ENCODE results near the gene FCGR2B.
A peak's percentile ranks its signal among the peaks of the same experiment; 100 is the strongest.
"Not testable (repeated sequence)": the region's sequence is repeated elsewhere in the genome, so short reads cannot be mapped to it uniquely, and the experiment has no call there.

The FCGR2B gene

DNA sequence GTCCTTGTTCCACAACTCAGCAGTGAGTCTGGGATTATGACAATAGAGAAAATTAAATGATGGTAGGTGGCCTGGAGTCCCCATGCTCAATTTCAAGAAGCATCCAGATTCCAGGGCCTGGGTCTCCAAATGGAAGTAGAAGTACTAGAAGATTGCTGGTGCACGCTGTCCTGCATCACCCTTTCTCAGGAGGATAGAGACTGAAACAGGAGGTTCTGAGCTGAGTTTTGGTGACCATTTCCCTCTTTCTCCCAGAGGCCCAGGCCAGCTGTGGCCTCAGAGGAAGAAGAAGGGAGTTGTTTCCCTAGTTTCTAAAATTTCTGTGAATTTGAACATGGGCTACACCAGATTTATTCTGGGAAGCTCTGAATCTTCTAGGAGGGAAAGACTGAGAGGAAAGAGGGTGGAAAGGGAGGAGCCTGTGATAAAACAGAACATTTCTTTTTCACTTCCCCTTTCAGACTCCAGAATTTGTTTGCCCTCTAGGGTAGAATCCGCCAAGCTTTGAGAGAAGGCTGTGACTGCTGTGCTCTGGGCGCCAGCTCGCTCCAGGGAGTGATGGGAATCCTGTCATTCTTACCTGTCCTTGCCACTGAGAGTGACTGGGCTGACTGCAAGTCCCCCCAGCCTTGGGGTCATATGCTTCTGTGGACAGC, at the start of gene FCGR2B:
FCGR2B (plus strand) TSS at position 460 of the 656 bp plus-strand sequence; CDS start at position 559, 99 bp downstream.
- not testable (repeated sequence) for DNase-seq

DNA sequence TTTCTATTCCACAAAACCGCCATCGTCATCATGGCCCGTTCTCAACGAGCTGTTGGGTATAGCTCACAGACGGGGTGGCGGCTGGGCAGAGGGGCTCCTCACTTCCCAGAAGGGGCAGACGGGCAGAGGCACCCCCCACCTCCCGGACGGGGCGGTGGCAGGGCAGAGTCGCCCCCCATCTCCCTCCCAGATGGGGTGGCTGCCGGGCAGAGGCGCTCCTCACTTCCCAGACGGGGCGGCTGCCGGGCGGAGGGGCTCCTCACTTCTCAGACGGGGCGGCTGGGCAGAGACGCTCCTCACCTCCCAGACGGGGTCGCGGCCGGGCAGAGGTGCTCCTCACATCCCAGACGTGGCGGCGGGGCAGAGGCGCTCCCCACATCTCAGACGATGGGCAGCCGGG, 46.5 kb upstream of the FCGR2B start:
- not testable (repeated sequence) for DNase-seq

DNA sequence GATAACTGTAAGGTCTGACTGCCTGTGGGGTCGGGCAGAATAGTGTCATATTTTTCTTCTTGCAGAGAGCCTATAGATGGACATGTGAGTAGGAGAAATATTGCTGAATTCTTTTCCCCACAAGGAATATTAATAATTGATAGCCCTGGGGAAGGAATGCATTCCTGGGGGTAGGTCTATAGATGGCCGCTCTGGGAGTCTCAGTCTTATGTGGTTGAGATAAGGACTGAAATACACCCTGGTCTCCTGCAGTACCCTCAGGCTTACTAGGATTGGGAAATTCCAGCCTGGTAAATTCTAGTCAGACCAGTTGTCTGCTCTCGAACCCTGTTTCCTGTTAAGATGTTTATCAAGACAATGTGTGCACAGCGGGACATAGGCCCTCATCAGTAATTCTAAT, 44.4 kb upstream of the FCGR2B start:
- not testable (repeated sequence) for DNase-seq

DNA sequence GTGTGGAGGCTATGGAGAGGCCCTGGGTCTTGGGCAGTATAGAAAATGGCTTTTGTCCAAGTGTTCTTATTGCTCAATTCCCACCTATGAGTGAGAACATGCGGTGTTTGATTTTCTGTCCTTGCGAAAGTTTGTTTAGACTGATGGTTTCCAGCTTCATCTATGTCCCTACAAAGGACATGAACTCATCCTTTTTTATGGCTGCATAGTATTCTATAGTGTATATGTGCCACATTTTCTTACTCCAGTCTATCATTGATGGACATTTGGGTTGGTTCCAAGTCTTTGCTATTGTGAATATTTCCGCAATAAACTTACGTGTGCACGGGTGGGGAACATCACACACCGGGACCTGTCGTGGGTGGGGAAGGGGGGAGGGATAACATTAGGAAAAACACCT, 42.5 kb upstream of the FCGR2B start:
- not testable (repeated sequence) for DNase-seq

DNA sequence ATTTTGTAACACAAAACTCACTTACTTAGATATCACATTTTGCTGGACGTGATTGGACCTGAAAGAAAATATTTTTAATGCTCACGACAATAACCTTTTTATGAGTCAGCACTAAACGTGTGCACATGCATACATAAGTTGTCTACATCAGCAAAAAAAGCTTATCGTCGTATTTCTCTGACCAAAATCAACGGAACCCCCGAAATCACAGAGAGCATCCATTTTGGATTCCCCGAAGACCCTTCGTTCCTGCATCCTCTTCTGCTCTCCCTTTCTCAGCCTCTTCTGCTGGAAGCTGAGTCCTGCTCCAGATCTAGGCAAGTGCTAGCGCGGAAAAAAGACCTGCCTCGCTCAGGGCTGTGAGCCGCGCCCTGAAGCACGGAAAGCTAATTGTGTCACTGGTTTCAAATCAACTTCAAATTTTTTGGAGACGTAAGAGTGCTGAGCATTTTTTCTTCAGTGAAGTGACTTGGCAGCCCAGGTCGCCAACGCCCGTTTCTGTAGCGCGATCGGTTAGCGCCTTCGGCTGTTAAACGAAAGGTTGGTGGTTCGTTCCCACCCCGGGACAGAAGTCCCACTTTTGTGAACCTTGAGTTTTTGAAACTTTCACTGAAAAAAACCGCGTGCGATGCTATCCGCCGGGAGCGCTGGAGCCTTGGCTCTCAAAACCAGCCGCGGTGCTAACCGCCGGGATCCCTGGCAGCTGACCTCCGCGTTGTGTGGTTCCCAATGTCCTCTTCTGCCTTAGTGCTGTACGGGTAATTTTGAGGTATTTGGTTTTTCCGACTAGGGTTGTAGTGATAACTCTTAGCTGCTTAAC, 41.6 kb upstream of the FCGR2B start:
- peak in 1 of 2 experiments; percentile 30 for DNase-seq

DNA sequence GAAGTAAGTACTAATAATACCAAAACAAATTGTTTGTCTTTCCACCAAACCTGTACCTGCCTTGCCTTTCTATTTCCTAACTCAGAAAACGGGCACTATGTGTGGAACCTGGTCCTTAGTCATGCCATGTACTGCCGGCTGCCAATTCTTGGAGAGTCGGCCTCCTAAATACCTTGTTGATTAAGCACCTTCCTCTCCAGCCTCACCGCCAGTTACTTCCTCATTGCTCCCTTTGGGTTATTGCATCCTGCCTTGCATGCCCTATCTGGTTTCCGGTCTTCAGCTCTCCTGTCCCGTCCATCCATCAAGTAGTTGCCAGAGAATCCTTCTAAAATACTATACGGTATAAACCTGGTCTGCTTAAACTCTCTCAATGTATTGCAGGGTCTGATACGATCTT, 40.9 kb upstream of the FCGR2B start:
- not testable (repeated sequence) for DNase-seq

DNA sequence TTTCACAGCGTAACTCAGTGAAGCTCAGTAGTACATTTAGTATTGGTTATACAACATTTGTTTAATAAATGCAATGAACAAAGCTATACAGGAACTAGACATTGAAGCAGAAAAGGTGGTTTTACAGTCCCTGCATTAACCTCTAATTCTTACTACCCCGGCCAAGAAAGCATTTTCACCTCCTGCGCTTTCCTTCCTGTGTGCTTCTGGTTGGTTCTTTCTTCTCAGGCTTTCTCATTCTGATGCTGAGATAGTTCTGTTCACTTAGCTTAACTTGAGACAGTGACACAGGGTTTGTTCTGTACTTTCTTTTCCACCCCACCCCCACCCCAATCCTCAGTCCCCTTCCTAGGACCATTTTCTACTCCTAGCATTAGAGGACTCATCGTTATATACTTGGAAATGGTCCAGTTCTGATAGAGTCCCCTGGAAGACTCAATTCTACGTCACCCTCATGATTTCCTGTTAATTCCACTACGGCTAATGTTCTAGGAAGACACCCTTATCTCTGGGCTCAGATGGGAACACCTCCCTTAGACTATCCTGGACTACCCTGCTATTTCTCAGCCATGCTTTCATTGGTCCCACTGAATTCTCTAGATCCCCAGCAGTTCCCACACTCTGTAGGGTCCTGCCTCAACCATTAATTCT, 39.4 kb upstream of the FCGR2B start:
- not testable (repeated sequence) for DNase-seq

DNA sequence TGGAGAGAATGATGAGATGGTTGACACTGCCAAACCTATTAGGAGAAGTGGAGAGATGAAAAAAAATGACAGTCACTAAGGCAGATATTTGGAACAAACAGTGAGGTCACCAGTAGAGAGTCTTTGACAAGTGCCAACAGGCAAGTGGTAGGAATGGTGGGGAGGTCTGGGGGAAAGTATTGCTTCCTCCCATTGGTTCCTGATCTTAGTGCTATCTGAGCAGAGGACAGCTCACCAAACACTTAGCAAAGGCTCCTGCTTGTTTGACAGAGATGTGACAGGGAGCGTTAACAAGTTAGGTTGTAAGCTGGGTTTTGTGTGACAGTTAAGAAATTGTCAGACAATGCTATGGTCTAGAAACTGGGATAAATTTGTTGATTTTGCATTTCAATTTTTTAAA, 38.3 kb upstream of the FCGR2B start:
- DNase-seq: not testable (repeated sequence)

DNA sequence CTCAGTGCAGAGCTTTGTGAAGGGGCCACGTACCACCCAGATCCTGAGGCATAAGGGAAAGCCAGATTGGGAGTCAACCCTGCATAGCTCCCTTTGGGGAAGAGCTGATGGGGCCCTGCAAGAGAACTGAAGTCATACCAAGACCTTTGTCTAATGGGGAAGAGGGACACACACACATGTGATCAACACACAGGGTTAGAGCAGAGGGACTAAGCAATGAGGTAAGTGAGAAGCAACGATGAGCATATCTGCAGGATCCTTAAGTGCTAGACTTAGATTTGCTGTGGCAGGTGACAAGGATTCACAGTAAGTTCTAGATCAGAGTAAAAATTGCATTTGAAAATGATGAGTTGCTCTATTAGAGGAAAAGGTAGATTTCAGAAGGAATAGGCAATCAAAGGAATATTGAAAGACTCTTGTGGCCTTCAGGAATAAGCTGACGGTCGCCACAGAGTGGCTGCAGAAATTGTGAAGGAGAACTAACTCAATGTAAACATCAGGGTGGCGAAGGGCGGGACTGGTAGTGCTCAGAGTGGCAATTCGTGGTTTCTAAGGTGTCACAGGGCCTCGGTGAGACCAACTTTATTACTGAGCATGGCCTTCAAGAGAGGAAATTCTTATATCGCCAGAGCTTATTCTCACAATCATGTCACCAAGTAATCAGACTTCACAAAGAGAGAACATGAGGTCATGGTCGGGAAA, 36.3 kb upstream of the FCGR2B start:
- not testable (repeated sequence) for DNase-seq

DNA sequence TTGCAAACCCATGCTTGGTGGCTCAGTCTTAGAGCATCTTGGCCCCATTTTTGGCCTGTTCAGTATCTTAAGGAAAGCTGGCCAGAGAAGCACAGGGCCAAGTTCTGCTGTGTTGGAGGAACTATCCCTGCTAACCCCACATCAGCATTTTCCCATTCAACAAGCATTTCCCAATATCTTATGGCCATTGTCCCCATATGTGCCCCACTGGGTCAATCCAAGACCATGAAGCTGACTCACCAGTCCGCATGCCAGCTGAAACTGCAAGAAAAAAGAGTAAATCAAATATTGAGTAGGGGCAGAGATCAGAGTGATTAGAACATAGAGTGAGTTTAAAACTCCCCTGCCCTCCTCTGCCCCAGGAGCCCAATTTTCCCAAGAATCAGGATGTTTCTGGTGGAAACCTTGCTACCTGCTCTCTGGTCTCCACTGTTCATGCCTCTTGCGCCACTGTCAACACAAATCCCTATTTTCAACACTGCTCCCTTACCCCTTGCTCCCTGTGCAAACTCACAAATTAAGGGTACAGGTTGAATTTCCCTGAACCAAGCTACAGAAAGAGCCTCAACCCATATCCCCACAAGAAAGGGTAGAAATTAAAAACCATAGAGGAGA, 32.7 kb upstream of the FCGR2B start:
- not testable (repeated sequence) for DNase-seq

DNA sequence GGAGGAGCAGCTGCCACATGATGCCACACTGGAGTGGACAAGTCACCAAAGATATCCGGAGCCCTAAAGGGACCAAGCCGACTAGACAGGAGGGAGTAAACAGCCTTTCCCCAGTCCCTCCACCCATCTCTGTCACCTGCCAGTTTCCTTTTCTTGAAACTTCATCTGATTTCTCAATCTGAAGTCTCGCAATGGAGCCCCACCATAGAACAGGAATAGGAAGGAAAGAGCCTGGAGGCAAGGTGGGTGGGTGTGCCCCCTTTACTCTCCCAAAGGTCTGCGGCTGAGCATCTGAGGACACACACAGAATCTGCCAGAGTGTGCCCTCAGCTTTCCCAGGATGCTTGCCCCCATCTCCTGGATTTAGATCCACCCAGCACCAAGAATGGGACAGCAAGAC, 31.9 kb upstream of the FCGR2B start, which contains the start of gene FCGR3B:
FCGR3B (minus strand) TSS at position 101 of the 400 bp plus-strand sequence; CDS start at position 19, 82 bp downstream.
- no peak for DNase-seq

DNA sequence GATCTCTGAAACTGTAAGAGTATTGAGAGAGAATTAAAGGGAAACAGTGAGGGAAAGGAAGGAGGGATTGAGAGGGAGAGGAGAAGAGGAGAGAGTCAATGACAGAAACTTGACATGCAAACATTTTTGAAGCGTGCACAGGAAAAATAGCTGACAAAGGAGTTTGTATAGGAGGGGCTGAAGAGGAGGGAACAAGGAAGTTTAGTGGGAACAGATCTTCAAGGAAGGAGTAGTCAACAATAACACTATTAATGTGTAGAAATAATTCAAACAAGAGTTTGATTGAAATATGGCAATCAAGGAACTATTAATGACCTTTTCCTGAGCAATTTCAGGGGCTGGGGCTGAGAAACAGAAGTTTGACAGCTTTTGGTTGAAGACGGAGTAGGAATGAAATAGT, 27.9 kb upstream of the FCGR2B start:
- DNase-seq: not testable (repeated sequence)

DNA sequence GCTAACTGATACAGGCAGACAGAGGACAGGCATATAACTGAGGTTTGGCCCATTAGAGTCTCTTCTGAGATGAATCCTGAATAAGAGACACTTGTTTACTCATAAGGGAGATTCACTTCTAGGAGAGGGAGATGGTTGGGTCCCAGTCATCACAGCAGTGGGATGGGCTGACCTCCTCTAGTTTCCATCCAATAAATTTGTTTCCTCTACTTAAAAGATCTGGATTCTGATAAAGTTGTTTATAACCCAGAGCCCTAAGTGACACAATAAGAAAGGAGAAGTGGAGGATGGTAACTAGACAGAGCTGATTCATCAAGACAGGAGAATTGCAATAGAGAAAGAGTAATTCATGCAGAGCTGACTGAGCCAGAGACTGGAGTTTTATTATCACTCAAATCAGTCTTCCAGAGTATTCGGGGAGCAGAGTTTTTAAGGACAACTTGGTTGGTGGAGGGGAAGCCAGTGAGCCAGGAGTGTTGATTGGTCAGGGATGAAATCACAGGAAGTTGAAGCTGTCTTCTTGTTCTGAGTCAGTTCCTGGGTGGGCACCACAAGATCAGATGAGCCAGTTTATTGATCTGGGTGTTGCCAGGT, 26.7 kb upstream of the FCGR2B start:
- not testable (repeated sequence) for DNase-seq

DNA sequence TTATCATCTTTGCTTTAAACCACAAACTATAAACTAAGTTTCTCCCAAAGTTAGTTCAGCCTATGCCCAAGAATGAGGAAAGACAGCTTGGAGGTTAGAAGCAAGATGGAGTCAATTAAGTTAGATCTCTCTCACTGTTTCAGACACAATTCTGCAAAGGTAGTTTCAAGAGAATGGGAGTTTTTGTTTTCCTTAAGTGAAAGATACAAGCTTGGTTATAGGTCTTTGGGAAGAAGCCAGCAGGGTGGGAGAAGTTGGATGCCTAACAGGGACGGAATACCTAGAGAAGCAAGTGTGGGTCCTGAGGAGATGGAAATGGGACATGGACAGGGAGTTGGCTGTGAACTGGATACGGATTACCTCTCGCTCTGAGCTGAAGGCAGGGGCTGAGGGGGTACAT, 26.0 kb upstream of the FCGR2B start:
- not testable (repeated sequence) for DNase-seq

DNA sequence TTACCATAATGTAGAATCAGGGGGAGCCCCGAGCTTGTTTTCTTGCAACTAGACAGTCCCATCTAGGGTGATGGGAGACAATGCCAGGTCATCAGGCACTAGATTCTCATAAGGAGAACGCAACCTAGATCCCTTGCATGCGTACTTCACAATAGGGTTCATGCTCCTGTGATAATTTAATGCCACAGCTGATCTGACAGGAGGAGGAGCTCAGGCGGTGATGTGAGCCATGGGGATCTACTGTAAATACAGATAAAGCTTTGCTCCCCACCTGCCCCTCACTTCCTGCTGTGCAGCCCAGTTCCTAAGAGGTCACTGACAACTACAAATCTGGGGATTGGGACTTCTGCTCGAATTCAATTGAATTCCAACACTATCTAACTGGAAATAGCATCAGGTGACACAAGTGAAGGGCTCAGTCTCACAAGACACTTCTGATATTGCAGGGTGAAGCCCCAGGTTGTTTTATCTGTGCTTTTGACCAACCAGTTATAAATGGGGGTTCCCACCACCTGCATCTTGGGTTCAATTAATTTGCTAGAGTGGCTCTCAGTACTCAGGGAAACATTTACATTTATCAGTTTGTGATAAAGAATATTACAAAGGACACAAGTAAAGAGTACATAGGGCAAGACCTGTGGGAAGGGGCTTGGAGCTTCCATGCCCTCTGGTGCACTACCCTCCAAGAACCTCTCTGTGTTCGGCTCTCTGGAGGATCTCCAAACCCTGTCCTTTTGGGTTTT, 24.5 kb upstream of the FCGR2B start:
- not testable (repeated sequence) for DNase-seq

DNA sequence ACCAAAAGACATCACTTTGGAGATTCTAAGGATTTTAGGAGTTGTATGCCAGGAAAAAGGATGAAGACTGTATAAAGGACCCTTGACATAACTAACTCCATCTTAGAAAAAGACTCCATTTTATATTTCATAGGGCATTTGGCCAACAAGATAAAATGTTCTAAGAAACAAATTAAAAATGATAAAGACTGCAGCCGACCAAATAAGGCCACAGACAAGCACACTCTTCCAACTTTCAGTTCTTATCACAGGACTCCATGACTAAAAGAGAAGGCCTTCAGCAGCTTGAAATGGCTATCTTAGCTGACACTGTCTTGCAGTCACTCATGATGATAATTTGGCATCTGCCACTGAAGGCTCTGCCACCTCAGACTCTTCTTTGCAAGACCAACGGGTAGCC, 23.7 kb upstream of the FCGR2B start:
- not testable (repeated sequence) for DNase-seq

DNA sequence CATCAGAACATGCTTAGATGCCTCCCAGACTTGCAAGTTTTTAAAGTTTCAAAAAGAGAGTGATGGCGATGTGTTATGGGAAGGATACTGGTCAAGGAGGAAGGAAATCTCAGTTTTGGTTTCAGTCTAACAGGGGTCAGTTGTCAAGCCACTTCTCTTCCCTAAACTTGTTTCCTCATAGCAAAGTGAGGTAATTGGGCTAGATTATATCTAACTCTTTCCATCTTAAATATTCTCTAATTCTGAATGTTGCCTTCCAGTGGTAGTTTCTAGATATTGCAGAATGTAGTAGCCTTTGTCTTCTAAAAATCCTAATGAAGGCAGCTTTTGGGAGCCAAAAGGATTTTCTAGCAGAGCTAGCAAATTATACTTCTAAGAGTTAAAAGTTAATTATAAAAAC, 20.2 kb upstream of the FCGR2B start:
- not testable (repeated sequence) for DNase-seq

DNA sequence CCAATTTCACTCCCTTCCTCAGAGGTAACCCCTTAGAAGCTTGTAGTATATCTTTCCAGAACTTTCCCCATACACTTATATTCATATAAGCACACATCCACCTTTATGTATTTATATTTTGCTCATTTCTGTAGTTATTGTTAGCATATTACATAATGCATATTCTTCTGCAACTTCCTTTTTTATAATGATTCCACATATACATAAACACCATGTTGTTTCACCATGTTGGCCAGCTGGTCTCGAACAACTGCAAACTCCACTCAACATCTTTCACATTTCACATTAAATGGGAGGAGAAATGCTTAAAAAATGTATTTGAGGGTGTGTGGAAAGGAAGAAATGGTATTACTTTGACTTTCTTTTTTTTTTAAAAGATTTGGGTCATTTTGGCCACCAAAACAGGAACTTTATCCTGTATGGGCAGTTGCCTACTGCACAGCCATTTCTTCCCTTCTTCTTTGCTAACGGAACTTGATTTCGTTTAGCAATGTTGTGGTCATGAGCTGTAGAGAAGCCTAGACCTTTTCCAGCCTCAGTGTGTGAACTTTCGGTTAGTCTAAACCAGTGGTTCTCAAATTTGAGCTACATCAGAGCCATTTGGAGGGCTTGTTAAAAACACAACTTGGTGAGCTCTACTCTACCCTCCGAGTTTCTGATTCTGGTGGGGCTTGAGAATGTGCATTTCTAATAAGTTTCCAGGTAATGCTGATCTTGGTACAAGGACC, 19.3 kb upstream of the FCGR2B start:
- DNase-seq: not testable (repeated sequence)

DNA sequence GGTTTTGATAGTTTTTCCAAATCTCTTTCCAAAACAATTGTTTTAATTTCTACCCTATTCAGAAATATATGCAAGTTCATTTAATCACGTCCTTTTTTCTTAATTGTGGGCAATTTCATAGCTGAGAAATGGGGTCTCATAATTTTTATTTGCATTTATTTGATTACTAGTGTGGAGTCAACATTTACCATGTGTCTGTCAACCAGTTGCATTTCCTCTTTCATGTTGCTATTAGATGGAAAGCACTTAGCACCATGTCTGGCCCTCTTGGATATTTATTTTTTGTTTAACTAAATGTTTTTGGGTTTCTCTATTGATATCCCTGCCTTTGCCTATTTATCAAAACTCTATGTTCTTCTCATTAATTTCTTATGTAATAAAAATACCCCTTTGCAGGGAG, 18.1 kb upstream of the FCGR2B start:
- DNase-seq: not testable (repeated sequence)

Data from NCI-H446 (cell line).